ENCODE data around the gene TRAF7.

TRAF7 gene

DNA sequence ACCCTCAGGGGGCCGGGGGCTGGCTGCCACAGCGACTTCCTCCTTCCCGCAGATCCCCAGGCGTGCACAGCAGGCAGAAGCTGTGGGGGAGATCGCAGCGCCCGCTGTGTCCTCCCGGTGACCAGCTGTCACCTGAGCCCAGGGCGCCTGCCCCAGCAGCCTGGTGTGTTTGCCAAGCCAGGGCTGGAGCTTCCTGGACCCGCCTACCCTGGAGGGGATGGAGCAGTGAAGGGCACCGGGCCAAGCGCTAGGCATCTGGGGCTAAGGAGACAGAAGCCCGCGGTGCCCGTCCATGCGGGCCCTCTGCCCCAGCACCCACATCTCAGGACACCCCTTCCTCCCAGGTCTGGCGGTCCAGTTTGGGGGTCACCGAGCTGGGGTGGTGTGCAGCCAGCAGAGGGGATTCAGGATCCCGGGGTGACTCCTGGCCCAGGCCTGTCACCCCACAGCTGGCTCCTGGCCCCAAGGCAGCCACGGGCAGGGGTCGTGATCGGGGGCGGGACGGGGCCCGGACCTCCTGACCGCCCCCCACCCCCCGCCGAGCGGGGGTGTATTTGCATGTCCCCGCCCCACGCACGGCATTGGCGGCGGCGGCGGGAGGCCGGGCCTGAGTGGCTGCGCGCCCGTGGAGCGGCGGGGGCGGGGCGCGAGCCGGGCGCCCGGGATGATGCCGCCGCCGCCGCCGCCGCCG lies 7.5 kb upstream of the TRAF7 start, which contains the start of gene RAB26:
Gene RAB26 (plus strand): TSS at position 645 of the 691 bp plus-strand sequence. CDS start 159 bp downstream, outside the sequence.
- peaks cover 3 to 11% of the 10 kb centered on the region in 2 donors for H3K36me3 ChIP-seq (ENCODE audit: control insufficient read depth in 2 of 2, insufficient read depth in 2 of 2, low read length in 2 of 2)
- peaks cover 48 to 52% of the 10 kb centered on the region in 2 donors for H3K4me1 ChIP-seq (ENCODE audit: control insufficient read depth in 2 of 2, insufficient read depth in 2 of 2, low read length in 2 of 2)
- peak within 1 kb of the TSS in 1 of 2 donors; percentile 69 for H3K9ac ChIP-seq (ENCODE audit: low read depth in 1 of 2, low read length in 2 of 2)
- no peaks in the 10 kb centered on the region for H3K27me3 ChIP-seq (ENCODE audit: control insufficient read depth in 2 of 2, insufficient read depth in 2 of 2, low read length in 2 of 2)
- H3K9me3 ChIP-seq (ENCODE audit: control insufficient read depth in 2 of 2, low read length in 2 of 2) = no peaks in the 10 kb centered on the region
- peak within 1 kb of the TSS; percentile 59 to 69 for H3K4me3 ChIP-seq (ENCODE audit: low read length in 2 of 2)
- H3K27ac ChIP-seq (ENCODE audit: low read depth in 2 of 2, low read length in 2 of 2) = peak within 1 kb of the TSS; percentile 85 to 88

GRCh38 chr16:2148714-2149629 lies 6.6 kb upstream of the TRAF7 start:
- Histone ChIP-seq H3K9ac (ENCODE audit: low read depth in 1 of 2, low read length in 2 of 2) (peak overlapping the region in 1 of 2 donors; percentile 50), H3K27me3 (ENCODE audit: control insufficient read depth in 2 of 2, insufficient read depth in 2 of 2, low read length in 2 of 2) (no peaks in the 10 kb centered on the region), H3K36me3 (ENCODE audit: control insufficient read depth in 2 of 2, insufficient read depth in 2 of 2, low read length in 2 of 2) (peaks cover 3 to 11% of the 10 kb centered on the region in 2 donors), H3K4me1 (ENCODE audit: control insufficient read depth in 2 of 2, insufficient read depth in 2 of 2, low read length in 2 of 2) (peaks cover 57 to 59% of the 10 kb centered on the region in 2 donors), H3K9me3 (ENCODE audit: control insufficient read depth in 2 of 2, low read length in 2 of 2) (no peaks in the 10 kb centered on the region), H3K27ac (ENCODE audit: low read depth in 2 of 2, low read length in 2 of 2) (peak overlapping the region; percentile 26 to 38), H3K4me3 (ENCODE audit: low read length in 2 of 2) (peak overlapping the region; percentile 20 to 51)

- Histone ChIP-seq H3K9me3 (ENCODE audit: control insufficient read depth in 2 of 2, low read length in 2 of 2) (no peaks in the 10 kb centered on the region), H3K27me3 (ENCODE audit: control insufficient read depth in 2 of 2, insufficient read depth in 2 of 2, low read length in 2 of 2) (no peaks in the 10 kb centered on the region), H3K4me3 (ENCODE audit: low read length in 2 of 2) (no peak overlapping the region), H3K36me3 (ENCODE audit: control insufficient read depth in 2 of 2, insufficient read depth in 2 of 2, low read length in 2 of 2) (peaks cover 3 to 11% of the 10 kb centered on the region in 2 donors), H3K4me1 (ENCODE audit: control insufficient read depth in 2 of 2, insufficient read depth in 2 of 2, low read length in 2 of 2) (peaks cover 65% of the 10 kb centered on the region in 2 donors), H3K27ac (ENCODE audit: low read depth in 2 of 2, low read length in 2 of 2) (peak overlapping the region; percentile 20 to 32), H3K9ac (ENCODE audit: low read depth in 1 of 2, low read length in 2 of 2) (peak overlapping the region in 1 of 2 donors; percentile 45)
Observed at GRCh38 chr16:2149630-2150417, 5.8 kb upstream of the TRAF7 start.

- Histone ChIP-seq H3K4me1 (ENCODE audit: control insufficient read depth in 2 of 2, insufficient read depth in 2 of 2, low read length in 2 of 2) (peaks cover 65 to 66% of the 10 kb centered on the region in 2 donors), H3K9me3 (ENCODE audit: control insufficient read depth in 2 of 2, low read length in 2 of 2) (no peaks in the 10 kb centered on the region), H3K36me3 (ENCODE audit: control insufficient read depth in 2 of 2, insufficient read depth in 2 of 2, low read length in 2 of 2) (peaks cover 3 to 11% of the 10 kb centered on the region in 2 donors), H3K4me3 (ENCODE audit: low read length in 2 of 2) (no peak overlapping the region), H3K9ac (ENCODE audit: low read depth in 1 of 2, low read length in 2 of 2) (peak overlapping the region in 1 of 2 donors; percentile 6), H3K27ac (ENCODE audit: low read depth in 2 of 2, low read length in 2 of 2) (peak overlapping the region; percentile 16 to 38), H3K27me3 (ENCODE audit: control insufficient read depth in 2 of 2, insufficient read depth in 2 of 2, low read length in 2 of 2) (no peaks in the 10 kb centered on the region)
Observed at GRCh38 chr16:2150418-2151187, 5.0 kb upstream of the TRAF7 start.

DNA sequence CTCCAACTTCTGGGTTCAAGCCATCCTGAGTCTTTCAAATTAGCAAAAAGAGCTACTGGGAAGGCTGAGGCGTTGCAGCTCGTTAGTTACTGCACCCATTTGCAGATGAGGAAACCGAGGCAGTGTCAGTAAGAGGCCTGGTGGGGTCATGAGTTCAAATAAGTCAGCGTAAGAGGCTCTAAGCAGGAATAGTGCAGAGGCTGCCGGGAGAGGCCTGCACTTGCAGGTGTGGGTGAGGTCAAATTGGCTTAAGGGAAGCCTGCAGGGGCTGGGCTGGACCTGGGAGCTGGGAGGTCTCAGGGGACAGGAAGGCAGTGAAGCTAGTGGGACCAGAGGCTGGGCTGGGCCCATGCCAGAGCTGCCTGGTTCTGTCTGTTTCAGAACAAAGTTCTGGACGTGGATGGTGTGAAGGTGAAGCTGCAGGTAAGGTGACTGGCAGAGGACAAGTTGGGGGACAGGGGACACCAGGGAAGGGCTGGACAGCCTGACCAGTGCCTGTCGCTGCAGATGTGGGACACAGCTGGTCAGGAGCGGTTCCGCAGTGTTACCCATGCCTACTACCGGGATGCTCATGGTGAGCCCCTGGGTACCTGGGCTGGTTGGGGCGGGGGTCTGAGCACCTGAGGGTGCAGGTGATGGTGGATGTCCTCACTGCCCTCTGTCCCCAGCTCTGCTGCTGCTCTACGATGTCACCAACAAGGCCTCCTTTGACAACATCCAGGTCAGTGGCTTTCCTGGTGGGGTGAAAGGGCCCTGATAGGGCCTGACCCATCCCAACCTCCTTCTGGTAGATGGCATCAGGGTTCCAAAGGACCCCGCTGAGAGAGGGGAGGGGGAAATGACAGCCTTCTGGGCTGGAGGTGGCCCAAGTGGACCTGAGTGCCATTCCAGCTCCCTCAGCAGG lies 4.1 kb upstream of the TRAF7 start:
- no peak overlapping the region for H3K4me3 ChIP-seq (ENCODE audit: low read length in 2 of 2)
- H3K36me3 ChIP-seq (ENCODE audit: control insufficient read depth in 2 of 2, insufficient read depth in 2 of 2, low read length in 2 of 2) = peaks cover 3 to 11% of the 10 kb centered on the region in 2 donors
- no peaks in the 10 kb centered on the region for H3K27me3 ChIP-seq (ENCODE audit: control insufficient read depth in 2 of 2, insufficient read depth in 2 of 2, low read length in 2 of 2)
- H3K9me3 ChIP-seq (ENCODE audit: control insufficient read depth in 2 of 2, low read length in 2 of 2) = no peaks in the 10 kb centered on the region
- peak overlapping the region; percentile 56 to 95 for H3K9ac ChIP-seq (ENCODE audit: low read depth in 1 of 2, low read length in 2 of 2)
- peak overlapping the region; percentile 3 to 38 for H3K27ac ChIP-seq (ENCODE audit: low read depth in 2 of 2, low read length in 2 of 2)
- H3K4me1 ChIP-seq (ENCODE audit: control insufficient read depth in 2 of 2, insufficient read depth in 2 of 2, low read length in 2 of 2) = peaks cover 71% of the 10 kb centered on the region in 2 donors

GRCh38 chr16:2152695-2153506 lies 2.7 kb upstream of the TRAF7 start:
- Histone ChIP-seq H3K4me3 (ENCODE audit: low read length in 2 of 2) (peak overlapping the region; percentile 84 to 90), H3K27ac (ENCODE audit: low read depth in 2 of 2, low read length in 2 of 2) (peak overlapping the region; percentile 87 to 88), H3K4me1 (ENCODE audit: control insufficient read depth in 2 of 2, insufficient read depth in 2 of 2, low read length in 2 of 2) (peaks cover 79 to 81% of the 10 kb centered on the region in 2 donors), H3K9me3 (ENCODE audit: control insufficient read depth in 2 of 2, low read length in 2 of 2) (no peaks in the 10 kb centered on the region), H3K27me3 (ENCODE audit: control insufficient read depth in 2 of 2, insufficient read depth in 2 of 2, low read length in 2 of 2) (no peaks in the 10 kb centered on the region), H3K36me3 (ENCODE audit: control insufficient read depth in 2 of 2, insufficient read depth in 2 of 2, low read length in 2 of 2) (peaks cover 3 to 11% of the 10 kb centered on the region in 2 donors), H3K9ac (ENCODE audit: low read depth in 1 of 2, low read length in 2 of 2) (peak overlapping the region; percentile 82 to 95)

- Histone ChIP-seq H3K36me3 (ENCODE audit: control insufficient read depth in 2 of 2, insufficient read depth in 2 of 2, low read length in 2 of 2) (peaks cover 3 to 11% of the 10 kb centered on the region in 2 donors), H3K9ac (ENCODE audit: low read depth in 1 of 2, low read length in 2 of 2) (peak overlapping the region; percentile 82 to 95), H3K4me3 (ENCODE audit: low read length in 2 of 2) (peak overlapping the region; percentile 84 to 90), H3K27ac (ENCODE audit: low read depth in 2 of 2, low read length in 2 of 2) (peak overlapping the region; percentile 87 to 88), H3K9me3 (ENCODE audit: control insufficient read depth in 2 of 2, low read length in 2 of 2) (no peaks in the 10 kb centered on the region), H3K4me1 (ENCODE audit: control insufficient read depth in 2 of 2, insufficient read depth in 2 of 2, low read length in 2 of 2) (peaks cover 80 to 87% of the 10 kb centered on the region in 2 donors), H3K27me3 (ENCODE audit: control insufficient read depth in 2 of 2, insufficient read depth in 2 of 2, low read length in 2 of 2) (no peaks in the 10 kb centered on the region)
Observed at GRCh38 chr16:2154533-2155090, 970 bp upstream of the TRAF7 start.

All from mucosa of rectum (tissue), 2 donors.